ENCODE measurements around the gene ITGB8. TPM values are rescaled to one million over a fixed set of nuclear protein-coding genes. Genes with fewer than 3 reads are reported as not detected.
A peak's percentile ranks its signal among the peaks of the same experiment; 100 is the strongest.

ITGB8 gene
- total and polyA plus RNA-seq, 9 of the 15 experiments (the other 6 are each of a cell fraction or from before 2014, with no cell fraction given) = under 0.01 to 0.03 (median 0.02) TPM; not detected in 6

- Histone ChIP-seq H3K9me1 (ENCODE audit: control insufficient read depth, insufficient read depth, low read length) (no peaks in the 10 kb centered on the region), H3K27ac (ENCODE audit: extremely low read depth, low read depth, low read length) (no peak overlapping the region), H3K4me3 (no peak overlapping the region), H3K9me3 (replicated peaks; ENCODE audit: control insufficient read depth, insufficient read depth, low read depth, low read length) (0 out of 2 replicates have a peak, but pooled peaks cover 2% of the 10 kb centered on the region), H3K27me3 (ENCODE audit: control insufficient read depth in 2 of 2, insufficient read depth in 2 of 2, low read length in 2 of 2) (no peaks in the 10 kb centered on the region), H3K4me1 (replicated peaks in 1 of 2; ENCODE audit: control insufficient read depth in 2 of 2, insufficient read depth in 2 of 2, low read length in 2 of 2) (peaks cover 9 to 21% of the 10 kb centered on the region in 2 experiments), H3K79me2 (ENCODE audit: control insufficient read depth, insufficient read depth, low read length) (no peaks in the 10 kb centered on the region), H4K20me1 (replicated peaks; ENCODE audit: control insufficient read depth, insufficient read depth, low read length) (no peaks in the 10 kb centered on the region), H2AFZ (ENCODE audit: low read depth, low read length) (no peak overlapping the region), H3K9ac (ENCODE audit: insufficient read depth in 1 of 2, low read depth in 2 of 2, low read length in 2 of 2) (no peak overlapping the region), H3K4me2 (ENCODE audit: insufficient read depth, low read length) (no peak overlapping the region), H3K36me3 (ENCODE audit: control insufficient read depth, insufficient read depth, low read length) (no peaks in the 10 kb centered on the region)
- in situ Hi-C loops (cut with MboI) (no loop called here), intact Hi-C loops (cut with micrococcal nuclease) (loop anchor here (1.0 to 5.0 kb wide), 2 partner anchors 86 to 108 kb away; no protein-coding TSS in a partner anchor)
- TF ChIP-seq ZEB2 (IDR thresholded peaks at IDR 0.05) = no peak
- TF ChIP-seq PYGO2 (tag; IDR thresholded peaks at IDR 0.05) = no peak
- no peak for TF ChIP-seq RNF2 (IDR thresholded peaks at IDR 0.05)
- TF ChIP-seq FOXP1 (CRISPR knock-in tag; IDR thresholded peaks at IDR 0.05) = no peak
- no peak for TF ChIP-seq ZNF583 (CRISPR knock-in tag; IDR thresholded peaks at IDR 0.05)
- TF ChIP-seq NCOA6 (IDR thresholded peaks at IDR 0.05) = no peak
- no peak for TF ChIP-seq KLF13 (tag; IDR thresholded peaks at IDR 0.05; ENCODE audit: borderline replicate concordance, low read depth)
- TF ChIP-seq ETV6 (IDR thresholded peaks at IDR 0.05; ENCODE audit: borderline replicate concordance in 1 of 2, low read depth in 2 of 2, low read length in 1 of 2) = no peak
- TF ChIP-seq ETV6 (CRISPR knock-in tag; IDR thresholded peaks at IDR 0.05; ENCODE audit: borderline replicate concordance) = no peak
- no peak for TF ChIP-seq XRCC3 (IDR thresholded peaks at IDR 0.05)
- TF ChIP-seq, protein P1, sequence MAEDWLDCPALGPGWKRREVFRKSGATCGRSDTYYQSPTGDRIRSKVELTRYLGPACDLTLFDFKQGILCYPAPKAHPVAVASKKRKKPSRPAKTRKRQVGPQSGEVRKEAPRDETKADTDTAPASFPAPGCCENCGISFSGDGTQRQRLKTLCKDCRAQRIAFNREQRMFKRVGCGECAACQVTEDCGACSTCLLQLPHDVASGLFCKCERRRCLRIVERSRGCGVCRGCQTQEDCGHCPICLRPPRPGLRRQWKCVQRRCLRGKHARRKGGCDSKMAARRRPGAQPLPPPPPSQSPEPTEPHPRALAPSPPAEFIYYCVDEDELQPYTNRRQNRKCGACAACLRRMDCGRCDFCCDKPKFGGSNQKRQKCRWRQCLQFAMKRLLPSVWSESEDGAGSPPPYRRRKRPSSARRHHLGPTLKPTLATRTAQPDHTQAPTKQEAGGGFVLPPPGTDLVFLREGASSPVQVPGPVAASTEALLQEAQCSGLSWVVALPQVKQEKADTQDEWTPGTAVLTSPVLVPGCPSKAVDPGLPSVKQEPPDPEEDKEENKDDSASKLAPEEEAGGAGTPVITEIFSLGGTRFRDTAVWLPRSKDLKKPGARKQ (CRISPR knock-in tag; IDR thresholded peaks at IDR 0.05) = no peak
- no peak for TF ChIP-seq ZZZ3 (IDR thresholded peaks at IDR 0.05)
- TF ChIP-seq TFE3 (CRISPR knock-in tag; IDR thresholded peaks at IDR 0.05) = no peak
- TF ChIP-seq HDGF (IDR thresholded peaks at IDR 0.05) = no peak
- TF ChIP-seq TAF9B (IDR thresholded peaks at IDR 0.05; ENCODE audit: partially characterized antibody) = no peak
- no peak for TF ChIP-seq ZC3H4 (CRISPR knock-in tag; IDR thresholded peaks at IDR 0.05; ENCODE audit: borderline replicate concordance)
- TF ChIP-seq, protein P2, sequence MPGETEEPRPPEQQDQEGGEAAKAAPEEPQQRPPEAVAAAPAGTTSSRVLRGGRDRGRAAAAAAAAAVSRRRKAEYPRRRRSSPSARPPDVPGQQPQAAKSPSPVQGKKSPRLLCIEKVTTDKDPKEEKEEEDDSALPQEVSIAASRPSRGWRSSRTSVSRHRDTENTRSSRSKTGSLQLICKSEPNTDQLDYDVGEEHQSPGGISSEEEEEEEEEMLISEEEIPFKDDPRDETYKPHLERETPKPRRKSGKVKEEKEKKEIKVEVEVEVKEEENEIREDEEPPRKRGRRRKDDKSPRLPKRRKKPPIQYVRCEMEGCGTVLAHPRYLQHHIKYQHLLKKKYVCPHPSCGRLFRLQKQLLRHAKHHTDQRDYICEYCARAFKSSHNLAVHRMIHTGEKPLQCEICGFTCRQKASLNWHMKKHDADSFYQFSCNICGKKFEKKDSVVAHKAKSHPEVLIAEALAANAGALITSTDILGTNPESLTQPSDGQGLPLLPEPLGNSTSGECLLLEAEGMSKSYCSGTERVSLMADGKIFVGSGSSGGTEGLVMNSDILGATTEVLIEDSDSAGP (CRISPR knock-in tag; IDR thresholded peaks at IDR 0.05) = no peak
- TF ChIP-seq ESRRA (IDR thresholded peaks at IDR 0.05; ENCODE audit: borderline replicate concordance, low read depth) = no peak
- no peak for TF ChIP-seq POLR3G (IDR thresholded peaks at IDR 0.05; ENCODE audit: extremely low read depth, insufficient read length, insufficient replicate concordance)
- no peak for TF ChIP-seq RBM15 (IDR thresholded peaks at IDR 0.05; ENCODE audit: insufficient read depth, low read length)
- TF ChIP-seq POLR2A (conservative IDR thresholded peaks at IDR 0.05) = no peak
- BruUV-seq (replicated peaks) = no TSS peak
- FAIRE-seq (peak; percentile 59), ATAC-seq (no peak), DNase-seq (ENCODE audit: extremely low read depth in 1 of 4, low spot score in 3 of 4) (no peak)
- 100% methylated on average over 1 of the region's 1 CpG for WGBS (ENCODE audit: insufficient coverage, low coverage, missing lambda C conversion rate)
- ChIA-PET POLR2A (interaction anchor here (0.7 kb wide), 1 partner anchor 16 kb away, joined by 3 read pairs; no protein-coding TSS in a partner anchor), CTCF (ENCODE audit: low intra/inter-chr PET ratio) (no interaction called here)
Measured at GRCh38 chr7:20305726-20306125, 25.0 kb upstream of the ITGB8 start.
